ENCODE results near the gene PHLDB1. TPM values are rescaled to one million over a fixed set of nuclear protein-coding genes. Genes with fewer than 3 reads are reported as not detected.
"Not testable (repeated sequence)": the region's sequence is repeated elsewhere in the genome, so short reads cannot be mapped to it uniquely, and the experiment has no call there.

The PHLDB1 gene
- total and polyA plus RNA-seq, 2 donors: 4.0 to 14.0 TPM

DNA sequence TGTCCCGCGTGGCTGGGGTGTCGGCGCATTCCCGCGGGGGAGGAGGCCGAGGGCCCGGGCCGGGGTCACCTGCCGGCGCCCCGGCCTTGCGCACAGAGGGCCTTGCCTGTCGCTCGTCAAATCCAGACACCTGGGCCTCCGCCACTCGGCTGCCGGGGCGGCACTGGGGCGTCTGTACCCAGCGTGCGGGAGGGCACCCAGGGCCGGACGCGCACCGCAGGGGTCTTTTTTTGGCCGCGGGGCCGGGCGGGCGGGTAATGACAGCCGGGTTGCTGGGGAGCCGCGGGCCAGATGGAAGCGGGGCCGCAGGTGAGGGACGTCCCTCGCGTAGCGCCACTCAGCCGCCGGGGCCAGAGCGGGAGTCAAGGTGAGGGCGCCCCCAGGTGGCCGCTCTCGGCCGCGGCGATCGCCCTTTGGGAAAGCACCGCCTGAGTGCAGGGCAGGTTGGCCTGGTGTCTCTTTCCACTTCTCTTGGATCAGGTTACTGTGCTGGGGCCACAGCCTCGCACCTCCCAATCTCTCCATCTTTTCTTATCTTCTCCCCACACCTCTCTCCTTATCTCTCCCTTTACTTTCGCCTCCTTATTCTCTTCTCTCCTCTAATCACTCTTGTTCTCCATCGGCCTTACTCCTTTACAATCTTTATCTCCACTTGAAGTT, 3.5 kb downstream of the PHLDB1 start:
- Histone ChIP-seq H3K4me3 (ENCODE audit: low read length in 2 of 2) (peak overlapping the region in 1 of 2 donors; percentile 46), H3K36me3 (ENCODE audit: control insufficient read depth in 2 of 2, insufficient read depth in 2 of 2, low read length in 1 of 2) (no peaks in the 10 kb centered on the region), H3K9me3 (ENCODE audit: control insufficient read depth in 2 of 2, insufficient read depth in 1 of 2, low read length in 1 of 2) (peaks cover 0 to 4% of the 10 kb centered on the region in 2 donors), H3K27me3 (ENCODE audit: control insufficient read depth in 2 of 2, insufficient read depth in 1 of 2, low read length in 1 of 2) (peaks cover 39 to 88% of the 10 kb centered on the region in 2 donors), H3K4me1 (ENCODE audit: control insufficient read depth in 2 of 2, insufficient read depth in 2 of 2, low read length in 2 of 2) (peaks cover 26 to 41% of the 10 kb centered on the region in 2 donors), H3K27ac (ENCODE audit: low read depth in 1 of 2, low read length in 1 of 2) (no peak overlapping the region)
- peak in 6 of 9 donors; percentile 43 to 77 (median 52) for DNase-seq (ENCODE audit: low read depth in 6 of 9, low spot score in 9 of 9)
- 5% methylated on average over 54 of the region's 54 CpGs for WGBS

DNA sequence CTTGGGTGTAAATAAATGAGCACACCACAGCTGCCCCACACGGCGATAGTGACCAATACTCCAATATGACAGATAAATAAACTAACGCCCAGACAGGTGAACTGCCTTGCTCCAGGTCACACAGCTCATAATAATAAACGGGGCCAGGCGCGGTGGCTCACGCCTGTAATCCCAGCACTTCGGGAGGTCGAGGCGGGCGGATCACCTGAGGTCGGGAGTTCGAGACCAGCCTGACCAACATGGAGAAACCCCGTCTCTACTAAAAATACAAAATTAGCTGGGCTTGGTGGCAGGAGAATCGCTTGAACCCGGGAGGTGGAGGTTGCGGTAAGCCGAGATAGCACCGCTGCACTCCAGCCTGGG, 4.0 kb downstream of the PHLDB1 start:
- peaks cover 35 to 83% of the 10 kb centered on the region in 2 donors for H3K27me3 ChIP-seq (ENCODE audit: control insufficient read depth in 2 of 2, insufficient read depth in 1 of 2, low read length in 1 of 2)
- H3K9me3 ChIP-seq (ENCODE audit: control insufficient read depth in 2 of 2, insufficient read depth in 1 of 2, low read length in 1 of 2); H3K27ac ChIP-seq (ENCODE audit: low read depth in 1 of 2, low read length in 1 of 2); H3K4me3 ChIP-seq (ENCODE audit: low read length in 2 of 2); DNase-seq (ENCODE audit: low read depth in 6 of 9, low spot score in 9 of 9); H3K36me3 ChIP-seq (ENCODE audit: control insufficient read depth in 2 of 2, insufficient read depth in 2 of 2, low read length in 1 of 2): not testable (repeated sequence)
- 86% methylated on average over 19 of the region's 19 CpGs for WGBS
- H3K4me1 ChIP-seq (ENCODE audit: control insufficient read depth in 2 of 2, insufficient read depth in 2 of 2, low read length in 2 of 2): peaks cover 26 to 40% of the 10 kb centered on the region in 2 donors

DNA sequence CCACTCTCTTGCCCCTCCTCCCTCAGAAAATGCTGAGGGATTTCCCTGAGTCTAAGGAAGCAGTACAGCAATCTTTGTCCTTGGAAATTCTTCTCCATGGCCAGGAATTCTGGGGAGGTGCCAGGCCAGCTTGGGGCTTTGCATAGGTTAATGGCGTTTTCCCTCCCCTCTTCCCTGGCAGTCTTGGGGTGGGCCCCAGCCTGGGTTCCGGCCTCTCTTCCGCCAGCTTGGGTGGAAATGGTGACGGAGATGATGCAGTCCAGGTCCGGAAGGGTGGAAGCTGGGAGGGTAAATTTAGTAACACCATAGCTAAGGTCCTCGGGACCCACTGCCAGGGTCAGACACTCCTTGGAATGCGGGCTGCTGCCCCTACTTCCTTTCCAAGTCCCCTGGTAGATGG, 5.0 kb downstream of the PHLDB1 start:
- Histone ChIP-seq H3K4me3 (ENCODE audit: low read length in 2 of 2) (no peak overlapping the region), H3K27me3 (ENCODE audit: control insufficient read depth in 2 of 2, insufficient read depth in 1 of 2, low read length in 1 of 2) (peaks cover 31 to 73% of the 10 kb centered on the region in 2 donors), H3K4me1 (ENCODE audit: control insufficient read depth in 2 of 2, insufficient read depth in 2 of 2, low read length in 2 of 2) (peaks cover 26 to 37% of the 10 kb centered on the region in 2 donors), H3K36me3 (ENCODE audit: control insufficient read depth in 2 of 2, insufficient read depth in 2 of 2, low read length in 1 of 2) (no peaks in the 10 kb centered on the region), H3K27ac (ENCODE audit: low read depth in 1 of 2, low read length in 1 of 2) (no peak overlapping the region), H3K9me3 (ENCODE audit: control insufficient read depth in 2 of 2, insufficient read depth in 1 of 2, low read length in 1 of 2) (peaks cover 0 to 4% of the 10 kb centered on the region in 2 donors)
- DNase-seq (ENCODE audit: low read depth in 6 of 9, low spot score in 9 of 9): no peak
- 67% methylated on average over 7 of the region's 7 CpGs for WGBS

DNA sequence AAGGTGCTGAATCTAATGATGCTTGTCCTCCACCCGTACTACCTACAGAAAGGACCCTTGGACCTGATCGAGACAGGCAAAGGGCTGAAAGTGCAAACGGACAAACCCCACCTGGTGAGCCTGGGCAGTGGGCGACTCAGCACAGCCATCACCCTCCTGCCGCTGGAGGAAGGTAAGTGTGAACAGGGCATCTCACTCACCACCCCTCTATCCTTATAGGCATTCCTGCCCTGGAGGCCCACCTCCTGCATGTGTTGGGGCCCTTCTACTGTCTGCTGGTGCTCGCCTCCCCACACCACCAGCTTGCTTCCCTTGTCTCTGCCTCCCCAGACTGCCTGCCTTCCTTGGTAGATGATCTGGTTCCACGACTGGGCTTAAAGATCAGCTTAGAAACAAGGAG, 7.1 kb downstream of the PHLDB1 start:
- no peak for DNase-seq (ENCODE audit: low read depth in 6 of 9, low spot score in 9 of 9)
- WGBS: 95% methylated on average over 7 of the region's 7 CpGs
- H3K27ac ChIP-seq (ENCODE audit: low read depth in 1 of 2, low read length in 1 of 2): no peak overlapping the region
- no peaks in the 10 kb centered on the region for H3K36me3 ChIP-seq (ENCODE audit: control insufficient read depth in 2 of 2, insufficient read depth in 2 of 2, low read length in 1 of 2)
- H3K4me1 ChIP-seq (ENCODE audit: control insufficient read depth in 2 of 2, insufficient read depth in 2 of 2, low read length in 2 of 2): peaks cover 12 to 15% of the 10 kb centered on the region in 2 donors
- H3K4me3 ChIP-seq (ENCODE audit: low read length in 2 of 2): no peak overlapping the region
- peaks cover 16 to 52% of the 10 kb centered on the region in 2 donors for H3K27me3 ChIP-seq (ENCODE audit: control insufficient read depth in 2 of 2, insufficient read depth in 1 of 2, low read length in 1 of 2)
- H3K9me3 ChIP-seq (ENCODE audit: control insufficient read depth in 2 of 2, insufficient read depth in 1 of 2, low read length in 1 of 2): no peaks in the 10 kb centered on the region

DNA sequence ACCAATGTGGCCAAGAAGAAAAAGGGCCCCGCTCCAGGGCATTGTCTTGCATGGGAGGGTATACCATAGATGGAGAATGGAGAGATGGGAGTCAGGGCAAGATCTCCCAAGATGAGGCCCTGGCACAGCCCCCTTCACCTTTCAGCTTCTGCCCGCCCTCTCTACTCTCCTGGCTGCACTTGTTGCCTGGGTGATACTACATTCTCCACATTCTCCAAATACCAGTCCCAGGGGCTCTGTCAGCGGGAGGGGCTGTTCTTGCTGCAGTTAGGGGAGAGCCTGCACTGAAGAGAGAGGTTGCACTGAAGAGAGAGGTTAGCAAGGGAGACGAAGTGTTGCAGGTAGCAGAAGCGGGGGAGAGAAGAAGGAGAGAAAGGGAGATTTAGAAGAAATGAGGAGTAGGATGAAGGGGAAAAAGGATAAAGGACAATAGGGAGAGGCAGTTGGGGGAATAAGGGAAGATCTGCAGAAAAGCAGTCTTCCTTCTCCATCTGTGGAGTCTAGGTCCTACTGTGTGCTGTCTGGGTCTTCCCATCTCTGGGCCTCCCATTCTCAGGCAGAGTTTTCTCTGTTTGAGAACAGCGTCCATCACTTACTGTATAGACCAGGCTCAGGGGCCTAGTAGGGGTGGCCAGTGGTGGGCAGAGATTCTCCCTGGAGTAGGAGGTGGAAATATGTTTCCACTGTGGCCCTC, 8.0 kb downstream of the PHLDB1 start:
- H3K4me3 ChIP-seq (ENCODE audit: low read length in 2 of 2): no peak overlapping the region
- H3K4me1 ChIP-seq (ENCODE audit: control insufficient read depth in 2 of 2, insufficient read depth in 2 of 2, low read length in 2 of 2): peaks cover 5 to 9% of the 10 kb centered on the region in 2 donors
- 97% methylated on average over 6 of the region's 6 CpGs for WGBS
- H3K9me3 ChIP-seq (ENCODE audit: control insufficient read depth in 2 of 2, insufficient read depth in 1 of 2, low read length in 1 of 2): no peaks in the 10 kb centered on the region
- peaks cover 9 to 44% of the 10 kb centered on the region in 2 donors for H3K27me3 ChIP-seq (ENCODE audit: control insufficient read depth in 2 of 2, insufficient read depth in 1 of 2, low read length in 1 of 2)
- H3K27ac ChIP-seq (ENCODE audit: low read depth in 1 of 2, low read length in 1 of 2): no peak overlapping the region
- no peaks in the 10 kb centered on the region for H3K36me3 ChIP-seq (ENCODE audit: control insufficient read depth in 2 of 2, insufficient read depth in 2 of 2, low read length in 1 of 2)
- DNase-seq (ENCODE audit: low read depth in 6 of 9, low spot score in 9 of 9): no peak

DNA sequence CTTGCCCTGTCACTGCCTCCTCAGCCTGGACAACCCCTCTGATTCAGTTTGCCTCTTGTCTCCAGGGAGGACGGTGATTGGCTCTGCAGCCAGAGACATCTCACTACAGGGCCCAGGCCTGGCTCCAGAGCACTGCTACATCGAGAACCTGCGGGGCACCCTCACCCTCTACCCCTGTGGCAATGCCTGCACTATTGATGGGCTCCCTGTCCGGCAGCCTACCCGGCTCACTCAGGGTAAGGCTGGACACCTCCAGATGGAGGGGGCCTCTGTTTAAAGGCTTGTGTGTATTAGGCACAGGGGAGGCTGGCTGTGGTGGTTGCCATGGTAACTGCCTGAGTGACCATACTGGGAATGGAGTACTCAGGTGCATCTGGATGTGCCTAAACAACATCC, 8.6 kb downstream of the PHLDB1 start:
- H3K27ac ChIP-seq (ENCODE audit: low read depth in 1 of 2, low read length in 1 of 2): no peak overlapping the region
- peaks cover 4 to 44% of the 10 kb centered on the region in 2 donors for H3K27me3 ChIP-seq (ENCODE audit: control insufficient read depth in 2 of 2, insufficient read depth in 1 of 2, low read length in 1 of 2)
- no peaks in the 10 kb centered on the region for H3K9me3 ChIP-seq (ENCODE audit: control insufficient read depth in 2 of 2, insufficient read depth in 1 of 2, low read length in 1 of 2)
- no peak overlapping the region for H3K4me3 ChIP-seq (ENCODE audit: low read length in 2 of 2)
- H3K36me3 ChIP-seq (ENCODE audit: control insufficient read depth in 2 of 2, insufficient read depth in 2 of 2, low read length in 1 of 2): no peaks in the 10 kb centered on the region
- no peak for DNase-seq (ENCODE audit: low read depth in 6 of 9, low spot score in 9 of 9)
- H3K4me1 ChIP-seq (ENCODE audit: control insufficient read depth in 2 of 2, insufficient read depth in 2 of 2, low read length in 2 of 2): peaks cover 5 to 10% of the 10 kb centered on the region in 2 donors
- WGBS: 97% methylated on average over 5 of the region's 5 CpGs

DNA sequence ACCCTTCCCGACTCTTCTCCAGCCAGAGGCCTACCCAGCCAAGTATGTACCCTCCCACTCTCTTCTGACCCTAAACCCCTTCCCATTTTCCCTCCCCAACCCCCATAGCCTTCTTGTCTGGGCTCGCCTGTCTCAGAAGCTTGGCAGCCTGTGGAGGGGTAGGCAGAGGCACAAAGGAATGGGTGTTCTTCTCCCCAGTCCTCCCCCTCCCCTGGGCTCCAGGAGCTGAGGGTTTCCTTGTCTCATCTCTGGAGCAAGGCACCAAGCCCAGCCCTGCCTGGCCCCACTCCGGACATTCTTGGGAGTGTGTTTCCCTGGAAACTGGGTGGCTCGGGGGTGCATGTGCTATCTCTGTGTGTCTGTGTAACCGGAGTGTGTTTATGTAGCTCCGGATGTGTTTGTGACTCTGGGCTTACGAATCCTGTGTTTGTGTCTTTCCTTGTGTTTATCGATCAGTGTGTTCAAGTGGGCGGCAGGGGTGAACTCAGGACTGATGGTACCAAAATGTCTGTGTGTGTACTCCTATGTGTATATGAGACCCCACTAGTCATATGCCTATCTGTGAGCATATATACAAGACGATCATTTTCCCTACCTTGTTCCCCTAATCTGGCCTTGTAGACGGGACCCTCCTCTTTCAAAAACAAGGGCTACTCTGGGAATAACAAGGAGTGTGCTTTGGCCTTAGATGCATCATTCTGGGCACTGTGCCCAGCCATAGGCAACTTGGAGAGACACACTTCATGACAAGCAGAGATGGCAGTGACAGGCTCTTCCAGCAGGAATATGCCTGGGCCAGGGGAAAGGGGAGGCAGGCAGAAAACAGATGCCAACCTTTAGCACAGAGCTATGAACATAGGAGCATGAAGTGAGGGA, 10.9 kb downstream of the PHLDB1 start:
- Histone ChIP-seq H3K27me3 (ENCODE audit: control insufficient read depth in 2 of 2, insufficient read depth in 1 of 2, low read length in 1 of 2) (peaks cover 0 to 27% of the 10 kb centered on the region in 2 donors), H3K9me3 (ENCODE audit: control insufficient read depth in 2 of 2, insufficient read depth in 1 of 2, low read length in 1 of 2) (no peaks in the 10 kb centered on the region), H3K4me3 (ENCODE audit: low read length in 2 of 2) (no peak overlapping the region), H3K4me1 (ENCODE audit: control insufficient read depth in 2 of 2, insufficient read depth in 2 of 2, low read length in 2 of 2) (peaks cover 22 to 30% of the 10 kb centered on the region in 2 donors), H3K36me3 (ENCODE audit: control insufficient read depth in 2 of 2, insufficient read depth in 2 of 2, low read length in 1 of 2) (no peaks in the 10 kb centered on the region), H3K27ac (ENCODE audit: low read depth in 1 of 2, low read length in 1 of 2) (no peak overlapping the region)
- 94% methylated on average over 11 of the region's 11 CpGs for whole genome bisulfite sequencing
- DNase-seq (ENCODE audit: low read depth in 6 of 9, low spot score in 9 of 9): no peak

DNA sequence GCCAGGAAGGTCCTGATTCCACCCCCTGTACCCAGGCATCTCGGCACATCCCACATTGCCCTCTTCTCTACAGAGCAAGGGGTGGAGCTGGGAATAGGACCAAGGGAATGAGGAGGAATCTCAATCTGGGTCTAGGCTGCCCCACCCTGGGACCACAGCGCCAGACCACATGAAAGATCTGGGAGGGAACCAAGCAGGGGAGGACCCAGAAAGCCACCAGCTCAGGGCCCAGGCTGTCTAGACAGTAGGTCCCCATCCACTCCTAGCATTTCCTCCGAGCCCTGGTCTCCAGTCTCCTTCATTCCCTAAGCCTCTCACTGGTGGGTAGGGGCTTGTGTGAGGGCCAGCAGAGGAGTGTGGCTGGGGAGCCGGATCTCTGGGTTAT, 11.6 kb downstream of the PHLDB1 start:
- no peaks in the 10 kb centered on the region for H3K36me3 ChIP-seq (ENCODE audit: control insufficient read depth in 2 of 2, insufficient read depth in 2 of 2, low read length in 1 of 2)
- H3K27me3 ChIP-seq (ENCODE audit: control insufficient read depth in 2 of 2, insufficient read depth in 1 of 2, low read length in 1 of 2): peaks cover 0 to 21% of the 10 kb centered on the region in 2 donors
- WGBS: 91% methylated on average over 4 of the region's 4 CpGs
- H3K9me3 ChIP-seq (ENCODE audit: control insufficient read depth in 2 of 2, insufficient read depth in 1 of 2, low read length in 1 of 2): no peaks in the 10 kb centered on the region
- H3K4me1 ChIP-seq (ENCODE audit: control insufficient read depth in 2 of 2, insufficient read depth in 2 of 2, low read length in 2 of 2): peaks cover 25 to 33% of the 10 kb centered on the region in 2 donors
- DNase-seq (ENCODE audit: low read depth in 6 of 9, low spot score in 9 of 9): no peak
- no peak overlapping the region for H3K4me3 ChIP-seq (ENCODE audit: low read length in 2 of 2)
- peak overlapping the region in 1 of 2 donors; percentile 25 for H3K27ac ChIP-seq (ENCODE audit: low read depth in 1 of 2, low read length in 1 of 2)

All from thymus (tissue), 11 donors.